Fibroblast of villous mesenchyme (primary cell): ENCODE data around the gene UBE4B. TPM values are rescaled to one million over a fixed set of nuclear protein-coding genes. Genes with fewer than 3 reads are reported as not detected.

Source experiments
- DNase-seq: peaks from one replicate; pipeline ENCODE4 v3.0.0-alpha.2; 2010; ENCODE audit warnings: low read depth
- H3K4me3 ChIP-seq: 2 replicates; pipeline ENCODE4 v1.5.1; 2011; ENCODE audit warnings: low read depth, mild to moderate bottlenecking, low read length
- total RNA-seq: library from RNA; depleted of rRNA; stranded (reverse); fragments of >200 nt; gene quantifications from 2 replicates; pipeline ENCODE4 v1.2.3, GENCODE V29; 2012
- TF ChIP-seq, protein P1 (sequence below): IDR thresholded peaks from 2 replicates; pipeline ENCODE4 v1.5.1; 2012; ENCODE audit warnings: low read depth, mild to moderate bottlenecking, low read length; ENCODE audit not compliant: insufficient read depth

The UBE4B gene
- total RNA-seq, 1 donor: 47.9 TPM

- TF ChIP-seq, protein P1, sequence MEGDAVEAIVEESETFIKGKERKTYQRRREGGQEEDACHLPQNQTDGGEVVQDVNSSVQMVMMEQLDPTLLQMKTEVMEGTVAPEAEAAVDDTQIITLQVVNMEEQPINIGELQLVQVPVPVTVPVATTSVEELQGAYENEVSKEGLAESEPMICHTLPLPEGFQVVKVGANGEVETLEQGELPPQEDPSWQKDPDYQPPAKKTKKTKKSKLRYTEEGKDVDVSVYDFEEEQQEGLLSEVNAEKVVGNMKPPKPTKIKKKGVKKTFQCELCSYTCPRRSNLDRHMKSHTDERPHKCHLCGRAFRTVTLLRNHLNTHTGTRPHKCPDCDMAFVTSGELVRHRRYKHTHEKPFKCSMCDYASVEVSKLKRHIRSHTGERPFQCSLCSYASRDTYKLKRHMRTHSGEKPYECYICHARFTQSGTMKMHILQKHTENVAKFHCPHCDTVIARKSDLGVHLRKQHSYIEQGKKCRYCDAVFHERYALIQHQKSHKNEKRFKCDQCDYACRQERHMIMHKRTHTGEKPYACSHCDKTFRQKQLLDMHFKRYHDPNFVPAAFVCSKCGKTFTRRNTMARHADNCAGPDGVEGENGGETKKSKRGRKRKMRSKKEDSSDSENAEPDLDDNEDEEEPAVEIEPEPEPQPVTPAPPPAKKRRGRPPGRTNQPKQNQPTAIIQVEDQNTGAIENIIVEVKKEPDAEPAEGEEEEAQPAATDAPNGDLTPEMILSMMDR: no peak
- no peak for DNase-seq
- H3K4me3 ChIP-seq: no peak overlapping the region
Measured at GRCh38 chr1:10181154-10181553, 148.4 kb downstream of the UBE4B start.

GRCh38 chr1:10185759-10186158 lies 153.0 kb downstream of the UBE4B start:
- DNase-seq: no peak
- TF ChIP-seq, protein P1: no peak
- H3K4me3 ChIP-seq: no peak overlapping the region

DNA sequence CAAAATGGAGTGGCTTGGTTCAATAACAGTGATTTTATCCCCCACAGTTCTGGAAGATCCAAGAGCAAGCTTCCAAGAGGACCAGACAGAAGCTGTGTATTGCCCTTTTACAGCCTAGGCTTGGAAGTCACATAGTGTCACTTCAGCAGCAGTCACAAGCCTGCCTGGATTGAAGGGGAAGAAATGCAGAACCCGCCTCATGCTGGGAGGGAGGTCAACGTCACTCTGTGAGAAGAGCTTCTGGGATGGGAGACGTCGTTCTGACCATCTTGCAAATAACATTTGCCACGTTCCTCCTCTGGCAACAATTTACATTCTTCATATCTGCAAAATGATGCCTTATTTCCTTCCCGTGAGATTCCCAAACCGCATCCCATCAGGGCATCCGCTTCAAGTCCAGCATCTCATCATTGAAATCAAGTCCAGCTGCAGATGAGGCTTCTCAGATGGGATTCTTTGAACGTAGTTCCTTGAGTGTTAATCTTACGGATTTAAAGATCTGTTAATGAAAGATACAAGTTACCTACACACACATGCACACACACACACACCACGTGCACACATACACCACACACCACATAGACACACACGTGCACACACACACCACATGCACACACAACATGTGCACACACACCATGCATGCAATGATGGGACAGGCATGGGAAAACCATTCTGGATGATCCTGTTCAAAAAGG lies 153.7 kb downstream of the UBE4B start:
- TF ChIP-seq, protein P1: no peak
- no peak for DNase-seq
- H3K4me3 ChIP-seq: no peak overlapping the region

- no peak for DNase-seq
- TF ChIP-seq, protein P1: no peak
- no peak overlapping the region for H3K4me3 ChIP-seq
Measured at GRCh38 chr1:10187026-10187334, 154.2 kb downstream of the UBE4B start.

GRCh38 chr1:10188133-10188650 lies 155.4 kb downstream of the UBE4B start:
- no peak for DNase-seq
- TF ChIP-seq, protein P1: no peak
- no peak overlapping the region for H3K4me3 ChIP-seq

GRCh38 chr1:10189659-10190058 lies 156.9 kb downstream of the UBE4B start:
- DNase-seq: no peak
- H3K4me3 ChIP-seq: no peak overlapping the region
- TF ChIP-seq, protein P1: no peak

GRCh38 chr1:10192263-10192662 lies 159.5 kb downstream of the UBE4B start:
- TF ChIP-seq, protein P1: no peak
- no peak overlapping the region for H3K4me3 ChIP-seq
- no peak for DNase-seq
